IMR-90 (cell line): ENCODE data around the gene USP28. TPM values are rescaled to one million over a fixed set of nuclear protein-coding genes. Genes with fewer than 3 reads are reported as not detected.

Experiments used
- ATAC-seq: fragments of 200-7000 bp; cut with Tn5 transposase; 2 replicates; pipeline ENCODE4 v1.9.1; 2020; ENCODE audit warnings: low read depth, mild to moderate bottlenecking, moderate library complexity
- BruUV-seq: library from RNA; stranded (reverse); fragments of 400-500 nt; replicated peaks from 2 replicates; lab custom pipeline; 2021; lab: Mats Ljungman, UMichigan
- CTCF ChIA-PET: fragments of 300-600 bp; formaldehyde crosslinking; extraction: SDS; loops from one replicate; lab custom pipeline; 2021; ENCODE audit warnings: antibody characterized with exemption; lab: Yijun Ruan, JAX
- POLR2A ChIA-PET: fragments of 300-600 bp; sonication (Branson Sonifier 250); formaldehyde crosslinking; loops from one replicate; lab custom pipeline; 2022; ENCODE audit warnings: antibody characterized with exemption; ENCODE audit not compliant: unreplicated experiment; lab: Charles Lee
- DNase-seq: peaks from one replicate; pipeline ENCODE4 v3.0.0; 2013
- H2AFZ ChIP-seq: replicated peaks from 2 replicates; pipeline ENCODE3; 2013; ENCODE audit warnings: low read length, mild to moderate bottlenecking; ENCODE audit not compliant: poor library complexity
- H2AK5ac ChIP-seq: 2 replicates; pipeline ENCODE4 v1.6.1; 2013; ENCODE audit warnings: low read depth, low read length, inconsistent platforms
- H2AK9ac ChIP-seq: replicated peaks from 2 replicates; pipeline ENCODE3; 2013; ENCODE audit warnings: mild to moderate bottlenecking, low read depth, low read length, moderate library complexity; ENCODE audit not compliant: poor library complexity
- H2BK120ac ChIP-seq: 2 replicates; pipeline ENCODE4 v1.6.1; 2013; ENCODE audit warnings: low read depth, low read length, inconsistent platforms
- H2BK15ac ChIP-seq: 3 replicates; pipeline ENCODE4 v1.6.1; 2013; ENCODE audit warnings: low read depth, low read length, inconsistent platforms
- H2BK20ac ChIP-seq: 2 replicates; pipeline ENCODE4 v1.6.1; 2013; ENCODE audit warnings: low read depth, mild to moderate bottlenecking, inconsistent platforms, low read length, moderate library complexity
- H2BK5ac ChIP-seq: 2 replicates; pipeline ENCODE4 v1.6.1; 2013; ENCODE audit warnings: mild to moderate bottlenecking, low read depth, low read length, inconsistent platforms; ENCODE audit not compliant: poor library complexity, severe bottlenecking
- H3K14ac ChIP-seq: replicated peaks from 2 replicates; pipeline ENCODE4 v1.6.1; 2013; ENCODE audit warnings: low read depth, low read length, inconsistent platforms
- H3K18ac ChIP-seq: 2 replicates; pipeline ENCODE4 v1.6.1; 2013; ENCODE audit warnings: low read depth, low read length, control low read depth
- H3K23ac ChIP-seq: 2 replicates; pipeline ENCODE4 v1.6.1; 2013; ENCODE audit warnings: low read depth, low read length, inconsistent platforms
- H3K27ac ChIP-seq: 2 replicates; pipeline ENCODE4 v1.5.1; 2013; ENCODE audit warnings: mild to moderate bottlenecking, control low read depth, low read length; ENCODE audit not compliant: insufficient read depth
- H3K27me3 ChIP-seq: 2 replicates; pipeline ENCODE4 v1.6.1; 2013; ENCODE audit warnings: low read length; ENCODE audit not compliant: control insufficient read depth, insufficient read depth
- H3K36me3 ChIP-seq: 2 replicates; pipeline ENCODE4 v1.6.1; 2013; ENCODE audit warnings: low read length, mixed read lengths; ENCODE audit not compliant: control insufficient read depth, insufficient read depth
- H3K4ac ChIP-seq: 2 replicates; pipeline ENCODE4 v1.6.1; 2013; ENCODE audit warnings: low read depth, low read length, inconsistent platforms
- H3K4me1 ChIP-seq: 2 replicates; pipeline ENCODE4 v1.6.1; 2013; ENCODE audit warnings: low read length, mixed read lengths; ENCODE audit not compliant: control insufficient read depth, insufficient read depth
- H3K4me2 ChIP-seq: 2 replicates; pipeline ENCODE4 v1.6.1; 2013; ENCODE audit warnings: low read depth, mild to moderate bottlenecking, control low read depth, low read length, moderate library complexity
- H3K4me3 ChIP-seq: 2 replicates; pipeline ENCODE4 v1.5.1; 2013; ENCODE audit warnings: low read depth, mild to moderate bottlenecking, control low read depth, low read length, moderate library complexity; ENCODE audit not compliant: insufficient read depth
- H3K56ac ChIP-seq: 2 replicates; pipeline ENCODE4 v1.6.1; 2013; ENCODE audit warnings: low read length, inconsistent platforms; ENCODE audit not compliant: insufficient read depth; ENCODE audit errors: extremely low read depth
- H3K79me1 ChIP-seq, 2 experiments: 2 replicates each; pipeline ENCODE4 v1.6.1; 2013; ENCODE audit warnings: low read length in 2 of 2, inconsistent platforms in 1 of 2, low read depth in 1 of 2
- H3K9ac ChIP-seq: 2 replicates; pipeline ENCODE4 v1.6.1; 2013; ENCODE audit warnings: low read depth, low read length, control low read depth
- H3K9me1 ChIP-seq: 2 replicates; pipeline ENCODE4 v1.6.1; 2013; ENCODE audit warnings: low read length, inconsistent platforms; ENCODE audit not compliant: insufficient read depth
- H3K9me3 ChIP-seq: 2 replicates; pipeline ENCODE4 v1.6.1; 2013; ENCODE audit warnings: low read length; ENCODE audit not compliant: control insufficient read depth, insufficient read depth
- H4K20me1 ChIP-seq: 2 replicates; pipeline ENCODE4 v1.6.1; 2013; ENCODE audit warnings: low read length, inconsistent platforms; ENCODE audit not compliant: insufficient read depth
- H4K5ac ChIP-seq: 2 replicates; pipeline ENCODE4 v1.6.1; 2013; ENCODE audit warnings: mild to moderate bottlenecking, low read depth, low read length, control low read depth
- H4K8ac ChIP-seq, 2 experiments: 2 replicates each; pipeline ENCODE4 v1.6.1; 2013; ENCODE audit warnings: low read depth in 2 of 2, low read length in 2 of 2, control low read depth in 1 of 2, inconsistent platforms in 1 of 2
- H4K91ac ChIP-seq: 2 replicates; pipeline ENCODE4 v1.6.1; 2013; ENCODE audit warnings: low read depth, low read length, inconsistent platforms; ENCODE audit not compliant: insufficient read depth
- BHLHE40 ChIP-seq: fragments of 150-350 bp; IDR thresholded peaks from 2 replicates; pipeline ENCODE4 v1.6.1; 2016; ENCODE audit warnings: mild to moderate bottlenecking, low read depth, low read length
- MAFK ChIP-seq: IDR thresholded peaks from 2 replicates; pipeline ENCODE4 v1.6.1; 2012; ENCODE audit warnings: low read depth, low read length, improper control_type of control experiment
- MAZ ChIP-seq: IDR thresholded peaks from 2 replicates; pipeline ENCODE4 v1.6.1; 2012; ENCODE audit warnings: low read depth, mild to moderate bottlenecking, low read length, improper control_type of control experiment, moderate library complexity, borderline replicate concordance
- POLR2A ChIP-seq: IDR thresholded peaks from 2 replicates; pipeline ENCODE4 v1.6.1; 2012; ENCODE audit warnings: mild to moderate bottlenecking, low read depth, low read length
- RAD21 ChIP-seq: IDR thresholded peaks from 2 replicates; pipeline ENCODE4 v1.6.1; 2012; ENCODE audit warnings: low read length, improper control_type of control experiment
- RCOR1 ChIP-seq: IDR thresholded peaks from 2 replicates; pipeline ENCODE4 v1.6.1; 2012; ENCODE audit warnings: mild to moderate bottlenecking, low read length, improper control_type of control experiment; ENCODE audit not compliant: insufficient replicate concordance
- RFX5 ChIP-seq: IDR thresholded peaks from 2 replicates; pipeline ENCODE4 v1.8.0; 2012; ENCODE audit warnings: low read depth, mild to moderate bottlenecking, low read length, moderate library complexity
- WGBS, 2 experiments: methylation state at CpG; one replicate each; pipeline versions ENCODE4 v1.1.5 to v1.1.7; 2013; ENCODE audit warnings: missing lambda C conversion rate in 2 of 2; ENCODE audit not compliant: insufficient read length in 1 of 2; ENCODE audit errors: extremely low coverage in 2 of 2; 5-methylcytosine and 5-hydroxymethylcytosine counted together
- dilution Hi-C: fragments of 300-500 bp; cut with HindIII; formaldehyde crosslinking; loops from one replicate; pipeline ENCODE4 v1.14.3; 2018; ENCODE audit warnings: low sequenced_read_pairs; ENCODE audit not compliant: unreplicated experiment
- in situ Hi-C: fragments of 300-500 bp; cut with MboI; formaldehyde crosslinking; loops from 3 replicates; pipeline ENCODE4 v1.14.3; 2019; ENCODE audit warnings: low sequenced_read_pairs, inconsistent platforms, mixed read lengths
- intact Hi-C: fragments of 100-400 bp; cut with micrococcal nuclease; formaldehyde crosslinking; loops from 2 replicates; pipeline ENCODE4 v1.10.0; 2022
- polyA plus RNA-seq, 3 experiments: library from polyadenylated mRNA; depleted of rRNA; stranded (reverse); fragments of >200 nt; gene quantifications; 2 replicates each; pipeline ENCODE4 v1.2.3, GENCODE V29; 2012; ENCODE audit warnings: low replicate concordance in 1 of 3
- total RNA-seq: library from RNA; depleted of rRNA; stranded (reverse); fragments of >200 nt; gene quantifications from 2 replicates; pipeline ENCODE4 v1.2.3, GENCODE V29; 2012
- TF ChIP-seq, protein P1 (sequence below): fragments of 150-350 bp; IDR thresholded peaks from 2 replicates; pipeline ENCODE4 v1.6.1; 2016; ENCODE audit warnings: low read depth, mild to moderate bottlenecking, low read length, moderate library complexity, borderline replicate concordance

Gene USP28
- total and polyA plus RNA-seq, 2 of the 4 experiments (the other 2 are of a cell fraction): 17.0 to 36.0 TPM

DNA sequence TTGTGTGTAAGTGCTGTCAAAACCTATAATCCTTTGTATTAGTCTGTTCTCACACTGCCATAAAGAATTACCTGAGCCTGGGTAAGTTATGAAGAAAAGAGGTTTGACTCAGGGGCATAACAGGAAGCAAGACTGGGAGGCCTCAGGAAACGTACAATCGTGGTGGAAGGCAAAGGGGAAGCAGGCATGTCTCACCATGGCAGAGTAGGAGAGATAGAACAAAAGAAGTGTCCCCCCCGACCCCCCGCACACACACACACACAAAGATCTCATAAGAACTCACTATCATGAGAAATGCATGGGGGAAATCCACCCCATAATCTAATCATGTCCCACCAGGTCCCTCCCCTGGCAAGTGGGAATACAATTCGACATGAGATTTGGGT, 2.3 kb upstream of the USP28 start:
- no peak for ATAC-seq
- Histone ChIP-seq H3K27me3 (no peaks in the 10 kb centered on the region), H3K9me1 (no peaks in the 10 kb centered on the region), H3K23ac (no peak overlapping the region), H3K36me3 (no peaks in the 10 kb centered on the region), H3K18ac (no peak overlapping the region), H3K9ac (no peak overlapping the region), H3K27ac (no peak overlapping the region), H2AK9ac (no peak overlapping the region), H4K91ac (no peak overlapping the region), H3K4me1 (peaks cover 4% of the 10 kb centered on the region; the same call in 1 of the 2 replicates), H2AK5ac (no peak overlapping the region), H2AFZ (no peak overlapping the region), H2BK20ac (no peak overlapping the region), H3K79me1 (peaks cover 4 to 19% of the 10 kb centered on the region in 2 experiments; a peak in 2 of 4 replicates), H3K9me3 (no peaks in the 10 kb centered on the region), H3K4me2 (no peak overlapping the region), H3K4ac (no peak overlapping the region), H4K20me1 (no peaks in the 10 kb centered on the region), H2BK120ac (no peak overlapping the region), H2BK15ac (no peak overlapping the region), H4K8ac (no peak overlapping the region), H3K56ac (no peak overlapping the region), H3K14ac (no peak overlapping the region), H2BK5ac (no peak overlapping the region), H3K4me3 (no peak overlapping the region), H4K5ac (no peak overlapping the region)
- no TSS peak for BruUV-seq
- in situ Hi-C loops (no loop called here), intact Hi-C loops (loop anchor here (10.0 kb wide), 2 partner anchors 287 to 1573 kb away; no protein-coding TSS in a partner anchor), dilution Hi-C loops (no loop called here)
- CTCF ChIA-PET: no interaction called here
- no peak for DNase-seq
- POLR2A ChIA-PET: no interaction called here
- TF ChIP-seq, protein P1, sequence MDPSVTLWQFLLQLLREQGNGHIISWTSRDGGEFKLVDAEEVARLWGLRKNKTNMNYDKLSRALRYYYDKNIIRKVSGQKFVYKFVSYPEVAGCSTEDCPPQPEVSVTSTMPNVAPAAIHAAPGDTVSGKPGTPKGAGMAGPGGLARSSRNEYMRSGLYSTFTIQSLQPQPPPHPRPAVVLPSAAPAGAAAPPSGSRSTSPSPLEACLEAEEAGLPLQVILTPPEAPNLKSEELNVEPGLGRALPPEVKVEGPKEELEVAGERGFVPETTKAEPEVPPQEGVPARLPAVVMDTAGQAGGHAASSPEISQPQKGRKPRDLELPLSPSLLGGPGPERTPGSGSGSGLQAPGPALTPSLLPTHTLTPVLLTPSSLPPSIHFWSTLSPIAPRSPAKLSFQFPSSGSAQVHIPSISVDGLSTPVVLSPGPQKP: no peak
- TF ChIP-seq RFX5 (no peak), RCOR1 (no peak), RAD21 (no peak), MAFK (no peak), BHLHE40 (no peak), POLR2A (no peak), MAZ (no peak)
- no CpG with 5 or more reads among the region's 5 CpGs for WGBS, 2 experiments
